Measurements from ENCODE around the gene VGLL3.

GRCh38 chr3:86995537-86995936 is 4.6 kb upstream of the VGLL3 start:
- TF ChIP-seq POLR2A (IDR thresholded peaks at IDR 0.05), result no peak
- TF ChIP-seq CTCF (IDR thresholded peaks at IDR 0.05), result no peak
